Measurements from ENCODE around the gene CYP2D6. TPM values are rescaled to one million over a fixed set of nuclear protein-coding genes. Genes with fewer than 3 reads are reported as not detected.
"Not testable (repeated sequence)": the region's sequence is repeated elsewhere in the genome, so short reads cannot be mapped to it uniquely, and the experiment has no call there.

The CYP2D6 gene
- total RNA-seq, 1 experiment from 2014 or later, result 0.55 TPM

DNA sequence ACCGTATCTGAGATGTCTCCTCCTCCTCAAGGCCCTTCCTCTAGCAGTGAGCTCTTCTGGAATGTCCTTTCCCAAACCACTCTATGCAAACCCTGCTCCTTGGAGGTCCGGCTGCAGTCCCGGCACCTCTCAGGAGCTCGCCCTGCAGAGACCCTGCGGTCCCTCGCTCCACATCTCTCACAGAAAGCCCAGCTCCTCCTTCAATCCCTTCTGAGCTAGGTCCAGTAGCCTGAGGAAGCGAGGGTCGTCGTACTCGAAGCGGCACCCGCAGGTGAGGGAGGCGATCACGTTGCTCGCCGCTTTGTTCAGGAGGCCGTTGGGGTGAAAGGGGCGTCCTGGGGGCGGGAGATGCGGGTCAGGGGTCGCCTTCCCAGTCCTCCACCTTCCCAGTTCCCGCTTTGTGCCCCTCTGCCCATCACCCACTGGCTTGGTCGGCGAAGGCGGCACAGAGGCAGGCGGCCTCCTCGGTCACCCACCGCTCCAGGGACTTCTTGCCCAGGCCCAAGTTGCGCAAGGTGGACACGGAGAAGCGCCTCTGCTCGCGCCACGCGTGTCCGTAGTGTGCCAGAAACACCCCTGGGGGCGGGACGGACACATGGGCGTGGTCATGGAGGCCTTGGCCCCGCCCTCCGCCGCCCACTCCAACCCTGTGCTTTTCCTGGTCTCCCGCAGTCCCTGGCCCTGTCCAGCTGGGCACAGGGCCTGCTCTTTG, 21.5 kb upstream of the CYP2D6 start:
- no peak overlapping the region for H3K27ac ChIP-seq (ENCODE audit: low read length)
- no peaks in the 10 kb centered on the region for H3K79me2 ChIP-seq (ENCODE audit: low read length)
- H3K36me3 ChIP-seq (ENCODE audit: low read depth, low read length), result no peaks in the 10 kb centered on the region
- no TSS peak for BruUV-seq (replicated peaks)
- POLR2A ChIA-PET (ENCODE audit: unreplicated experiment), result no interaction called here
- H3K9me2 ChIP-seq (replicated peaks; ENCODE audit: low read length), result no peaks in the 10 kb centered on the region
- no peak overlapping the region for H2AFZ ChIP-seq (ENCODE audit: low read length)
- H3K9ac ChIP-seq (ENCODE audit: low read length), result no peak overlapping the region
- DNase-seq (no peak), ATAC-seq (no peak)
- H3K4me3 ChIP-seq (ENCODE audit: low read length), result no peak overlapping the region
- CTCF ChIA-PET, result no interaction called here
- no peaks in the 10 kb centered on the region for H3F3A ChIP-seq (ENCODE audit: low read length, unreplicated experiment)
- H3K4me2 ChIP-seq (ENCODE audit: low read length), result no peak overlapping the region
- H3K9me3 ChIP-seq (ENCODE audit: low read length), result no peaks in the 10 kb centered on the region
- H3K27me3 ChIP-seq (ENCODE audit: low read length), result no peaks in the 10 kb centered on the region
- no peaks in the 10 kb centered on the region for H4K20me1 ChIP-seq (ENCODE audit: low read length)
- TF ChIP-seq EZH2phosphoT487 (IDR thresholded peaks at IDR 0.05; ENCODE audit: borderline replicate concordance, low read length) (no peak), EZH2 (IDR thresholded peaks at IDR 0.05; ENCODE audit: low read length, unreplicated experiment) (no peak)
- TF ChIP-seq, protein P1, sequence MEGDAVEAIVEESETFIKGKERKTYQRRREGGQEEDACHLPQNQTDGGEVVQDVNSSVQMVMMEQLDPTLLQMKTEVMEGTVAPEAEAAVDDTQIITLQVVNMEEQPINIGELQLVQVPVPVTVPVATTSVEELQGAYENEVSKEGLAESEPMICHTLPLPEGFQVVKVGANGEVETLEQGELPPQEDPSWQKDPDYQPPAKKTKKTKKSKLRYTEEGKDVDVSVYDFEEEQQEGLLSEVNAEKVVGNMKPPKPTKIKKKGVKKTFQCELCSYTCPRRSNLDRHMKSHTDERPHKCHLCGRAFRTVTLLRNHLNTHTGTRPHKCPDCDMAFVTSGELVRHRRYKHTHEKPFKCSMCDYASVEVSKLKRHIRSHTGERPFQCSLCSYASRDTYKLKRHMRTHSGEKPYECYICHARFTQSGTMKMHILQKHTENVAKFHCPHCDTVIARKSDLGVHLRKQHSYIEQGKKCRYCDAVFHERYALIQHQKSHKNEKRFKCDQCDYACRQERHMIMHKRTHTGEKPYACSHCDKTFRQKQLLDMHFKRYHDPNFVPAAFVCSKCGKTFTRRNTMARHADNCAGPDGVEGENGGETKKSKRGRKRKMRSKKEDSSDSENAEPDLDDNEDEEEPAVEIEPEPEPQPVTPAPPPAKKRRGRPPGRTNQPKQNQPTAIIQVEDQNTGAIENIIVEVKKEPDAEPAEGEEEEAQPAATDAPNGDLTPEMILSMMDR (conservative IDR thresholded peaks at IDR 0.05; ENCODE audit: low read depth, low read length), result no peak
- no peaks in the 10 kb centered on the region for H3K4me1 ChIP-seq (ENCODE audit: insufficient read depth, low read length)
- intact Hi-C loops (cut with micrococcal nuclease), result no loop called here

DNA sequence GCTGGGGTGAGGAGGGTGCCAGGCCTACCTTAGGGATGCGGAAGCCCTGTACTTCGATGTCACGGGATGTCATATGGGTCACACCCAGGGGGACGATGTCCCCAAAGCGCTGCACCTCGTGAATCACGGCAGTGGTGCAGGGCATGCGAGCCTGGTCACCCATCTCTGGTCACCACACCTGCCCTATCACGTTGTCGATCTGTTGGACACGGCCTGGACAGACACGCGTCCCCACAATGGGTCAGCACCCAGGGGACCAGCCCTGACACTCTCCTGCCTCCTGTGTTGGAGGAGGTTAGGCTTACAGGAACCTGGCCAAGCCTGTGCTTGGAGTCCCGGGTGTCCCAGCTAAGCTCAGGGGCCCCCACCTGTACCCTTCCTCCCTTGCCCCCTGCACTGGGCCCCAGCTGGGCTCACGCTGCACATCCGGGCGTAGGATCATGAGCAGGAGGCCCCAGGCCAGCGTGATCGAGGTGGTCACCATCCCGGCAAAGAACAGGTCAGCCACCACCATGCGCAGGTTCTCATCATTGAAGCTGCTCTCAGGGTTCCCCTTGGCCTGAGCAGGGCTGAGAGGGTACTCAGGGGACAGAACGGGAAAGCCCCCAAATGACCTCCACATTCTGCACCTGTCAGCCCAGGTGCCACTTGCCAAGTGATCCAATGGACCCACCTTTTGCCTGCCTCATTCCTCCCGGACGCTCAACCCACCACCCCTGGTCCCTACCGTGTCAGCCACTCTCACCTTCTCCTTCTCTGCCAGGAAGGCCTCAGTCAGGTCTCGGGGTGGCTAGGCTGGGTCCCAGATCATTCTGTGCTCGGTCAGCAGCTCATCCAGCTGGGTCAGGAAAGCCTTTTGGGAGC, 20.3 kb upstream of the CYP2D6 start:
- no peaks in the 10 kb centered on the region for H3K79me2 ChIP-seq (ENCODE audit: low read length)
- H3K4me1 ChIP-seq (ENCODE audit: insufficient read depth, low read length), result no peaks in the 10 kb centered on the region
- H3K4me3 ChIP-seq (ENCODE audit: low read length), result no peak overlapping the region
- H3K9me2 ChIP-seq (replicated peaks; ENCODE audit: low read length), result no peaks in the 10 kb centered on the region
- no peak overlapping the region for H3K4me2 ChIP-seq (ENCODE audit: low read length)
- H3K27me3 ChIP-seq (ENCODE audit: low read length), result no peaks in the 10 kb centered on the region
- no peak overlapping the region for H3K27ac ChIP-seq (ENCODE audit: low read length)
- intact Hi-C loops (cut with micrococcal nuclease), result no loop called here
- H2AFZ ChIP-seq (ENCODE audit: low read length), result no peak overlapping the region
- BruUV-seq (replicated peaks), result no TSS peak
- CTCF ChIA-PET, result no interaction called here
- TF ChIP-seq EZH2phosphoT487 (IDR thresholded peaks at IDR 0.05; ENCODE audit: borderline replicate concordance, low read length), result no peak
- no peak for TF ChIP-seq EZH2 (IDR thresholded peaks at IDR 0.05; ENCODE audit: low read length, unreplicated experiment)
- TF ChIP-seq, protein P1 (conservative IDR thresholded peaks at IDR 0.05; ENCODE audit: low read depth, low read length), result no peak
- H3K36me3 ChIP-seq (ENCODE audit: low read depth, low read length), result no peaks in the 10 kb centered on the region
- POLR2A ChIA-PET (ENCODE audit: unreplicated experiment), result no interaction called here
- no peaks in the 10 kb centered on the region for H4K20me1 ChIP-seq (ENCODE audit: low read length)
- no peak overlapping the region for H3K9ac ChIP-seq (ENCODE audit: low read length)
- no peaks in the 10 kb centered on the region for H3K9me3 ChIP-seq (ENCODE audit: low read length)
- ATAC-seq (no peak), DNase-seq (no peak)
- H3F3A ChIP-seq (ENCODE audit: low read length, unreplicated experiment), result no peaks in the 10 kb centered on the region

DNA sequence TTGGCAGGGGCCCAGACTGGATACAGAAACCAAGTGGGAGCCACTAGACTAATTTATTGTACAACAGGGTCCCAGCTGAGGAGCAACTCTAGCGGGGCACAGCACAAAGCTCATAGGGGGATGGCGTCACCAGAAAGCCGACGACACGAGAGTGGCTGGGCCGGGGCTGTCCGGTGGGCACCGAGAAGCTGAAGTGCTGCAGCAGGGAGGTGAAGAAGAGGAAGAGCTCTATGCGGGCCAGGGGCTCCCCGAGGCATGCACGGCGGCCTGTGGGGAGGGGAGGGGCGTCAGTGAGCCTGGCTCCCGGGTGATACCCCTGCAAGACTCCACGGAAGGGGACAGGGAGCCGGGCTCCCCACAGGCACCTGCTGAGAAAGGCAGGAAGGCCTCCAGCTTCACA, 19.2 kb upstream of the CYP2D6 start:
- H2AFZ ChIP-seq (ENCODE audit: low read length); POLR2A ChIA-PET (ENCODE audit: unreplicated experiment); H3K4me2 ChIP-seq (ENCODE audit: low read length); intact Hi-C loops (cut with micrococcal nuclease); H4K20me1 ChIP-seq (ENCODE audit: low read length); H3F3A ChIP-seq (ENCODE audit: low read length, unreplicated experiment); BruUV-seq (replicated peaks); H3K4me3 ChIP-seq (ENCODE audit: low read length); H3K27ac ChIP-seq (ENCODE audit: low read length); ATAC-seq; H3K79me2 ChIP-seq (ENCODE audit: low read length); H3K4me1 ChIP-seq (ENCODE audit: insufficient read depth, low read length); H3K27me3 ChIP-seq (ENCODE audit: low read length); H3K9ac ChIP-seq (ENCODE audit: low read length); DNase-seq; H3K9me3 ChIP-seq (ENCODE audit: low read length); H3K9me2 ChIP-seq (replicated peaks; ENCODE audit: low read length); H3K36me3 ChIP-seq (ENCODE audit: low read depth, low read length); CTCF ChIA-PET: not testable (repeated sequence)
